DND-41 (cell line): ENCODE data around the gene ZMYM3.

Source experiments
- CTCF ChIP-seq: IDR thresholded peaks from 2 replicates; pipeline ENCODE4 v1.5.1; 2012; ENCODE audit warnings: borderline replicate concordance, low read length, moderate library complexity, mild to moderate bottlenecking; ENCODE audit not compliant: poor library complexity, severe bottlenecking; ENCODE audit errors: extremely low read depth
- EZH2 ChIP-seq: IDR thresholded peaks from 3 replicates; pipeline ENCODE4 v1.6.1; 2012; ENCODE audit warnings: borderline replicate concordance, low read depth, mild to moderate bottlenecking, moderate library complexity, low read length, inconsistent platforms; ENCODE audit not compliant: severe bottlenecking

- TF ChIP-seq CTCF (no peak), EZH2 (no peak)
These were observed 38.5 kb downstream of the ZMYM3 start for GRCh38 chrX:71215338-71215912.
